ENCODE measurements around the gene KIAA1217.

KIAA1217 gene

GRCh38 chr10:24518981-24519597 lies 310.2 kb downstream of the KIAA1217 start:
- DNase-seq, result no peak

GRCh38 chr10:24519950-24520349 lies 311.0 kb downstream of the KIAA1217 start:
- no peak for DNase-seq

- DNase-seq, result no peak
These were observed 315.4 kb downstream of the KIAA1217 start for GRCh38 chr10:24524314-24524713.

- DNase-seq, result no peak
These were observed 317.2 kb downstream of the KIAA1217 start for GRCh38 chr10:24526085-24526649.

GRCh38 chr10:24528946-24529345 lies 320.0 kb downstream of the KIAA1217 start:
- DNase-seq, result no peak

- no peak for DNase-seq
These were observed 322.5 kb downstream of the KIAA1217 start for GRCh38 chr10:24531439-24531838.

GRCh38 chr10:24533981-24534380 lies 325.0 kb downstream of the KIAA1217 start:
- DNase-seq, result no peak

GRCh38 chr10:24536636-24537035 lies 327.7 kb downstream of the KIAA1217 start:
- no peak for DNase-seq

- DNase-seq, result no peak
These were observed 332.4 kb downstream of the KIAA1217 start for GRCh38 chr10:24541239-24541753.

- DNase-seq, result no peak
These were observed 333.7 kb downstream of the KIAA1217 start for GRCh38 chr10:24542314-24543270.

- DNase-seq, result no peak
These were observed 335.8 kb downstream of the KIAA1217 start for GRCh38 chr10:24544776-24545175.

- DNase-seq, result no peak
These were observed 336.6 kb downstream of the KIAA1217 start for GRCh38 chr10:24545585-24545984.

- DNase-seq, result no peak
These were observed 341.7 kb downstream of the KIAA1217 start for GRCh38 chr10:24550680-24551079.

- no peak for DNase-seq
These were observed 342.2 kb downstream of the KIAA1217 start for GRCh38 chr10:24551161-24551560.

GRCh38 chr10:24552346-24553016 lies 343.5 kb downstream of the KIAA1217 start:
- DNase-seq, result no peak

- DNase-seq, result no peak
These were observed 344.2 kb downstream of the KIAA1217 start for GRCh38 chr10:24553051-24553612.

- DNase-seq, result no peak
These were observed 345.1 kb downstream of the KIAA1217 start for GRCh38 chr10:24554036-24554435.

GRCh38 chr10:24556126-24556749 lies 347.3 kb downstream of the KIAA1217 start:
- DNase-seq, result no peak

- DNase-seq, result no peak
These were observed 348.1 kb downstream of the KIAA1217 start for GRCh38 chr10:24556750-24557742.

GRCh38 chr10:24561453-24561852 lies 352.5 kb downstream of the KIAA1217 start:
- no peak for DNase-seq

GRCh38 chr10:24568042-24568441 lies 359.1 kb downstream of the KIAA1217 start:
- DNase-seq, result no peak

All from DMS153 (cell line).